GM12865 (cell line): ENCODE results near the gene RAP1B.
"Not testable (repeated sequence)": the region's sequence is repeated elsewhere in the genome, so short reads cannot be mapped to it uniquely, and the experiment has no call there.

Experiments
- DNase-seq: peaks from one replicate; pipeline ENCODE4 v3.0.0; 2010; ENCODE audit warnings: low read depth
- H3K4me3 ChIP-seq: 2 replicates; pipeline ENCODE4 v1.5.1; 2011; ENCODE audit warnings: mild to moderate bottlenecking, low read depth, low read length, control low read depth
- TF ChIP-seq, protein P1 (sequence below): IDR thresholded peaks from 2 replicates; pipeline ENCODE4 v1.5.1; 2011; ENCODE audit warnings: low read length, control low read depth, low read depth, inconsistent platforms; ENCODE audit not compliant: insufficient read depth; ENCODE audit errors: missing control alignments

Gene RAP1B

DNA sequence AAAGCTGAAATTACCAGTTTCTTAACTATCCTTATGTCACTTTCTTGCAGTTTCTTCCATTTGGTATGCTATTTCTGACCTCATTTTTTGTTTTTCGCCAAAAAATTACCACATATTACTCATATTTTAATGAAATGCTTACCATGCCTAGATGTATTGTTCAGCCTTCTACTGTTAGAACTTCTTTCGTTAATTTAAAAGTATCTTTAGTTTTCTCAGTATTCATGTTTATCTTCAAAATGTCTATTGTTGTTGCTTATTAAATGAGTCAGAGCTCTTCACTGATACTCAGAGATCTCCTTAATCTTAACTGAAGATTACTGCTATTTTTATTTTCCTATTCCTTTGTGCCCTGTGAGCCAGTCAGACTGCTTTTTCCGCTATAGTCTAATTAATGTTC lies 20.5 kb downstream of the RAP1B start:
- TF ChIP-seq, protein P1, sequence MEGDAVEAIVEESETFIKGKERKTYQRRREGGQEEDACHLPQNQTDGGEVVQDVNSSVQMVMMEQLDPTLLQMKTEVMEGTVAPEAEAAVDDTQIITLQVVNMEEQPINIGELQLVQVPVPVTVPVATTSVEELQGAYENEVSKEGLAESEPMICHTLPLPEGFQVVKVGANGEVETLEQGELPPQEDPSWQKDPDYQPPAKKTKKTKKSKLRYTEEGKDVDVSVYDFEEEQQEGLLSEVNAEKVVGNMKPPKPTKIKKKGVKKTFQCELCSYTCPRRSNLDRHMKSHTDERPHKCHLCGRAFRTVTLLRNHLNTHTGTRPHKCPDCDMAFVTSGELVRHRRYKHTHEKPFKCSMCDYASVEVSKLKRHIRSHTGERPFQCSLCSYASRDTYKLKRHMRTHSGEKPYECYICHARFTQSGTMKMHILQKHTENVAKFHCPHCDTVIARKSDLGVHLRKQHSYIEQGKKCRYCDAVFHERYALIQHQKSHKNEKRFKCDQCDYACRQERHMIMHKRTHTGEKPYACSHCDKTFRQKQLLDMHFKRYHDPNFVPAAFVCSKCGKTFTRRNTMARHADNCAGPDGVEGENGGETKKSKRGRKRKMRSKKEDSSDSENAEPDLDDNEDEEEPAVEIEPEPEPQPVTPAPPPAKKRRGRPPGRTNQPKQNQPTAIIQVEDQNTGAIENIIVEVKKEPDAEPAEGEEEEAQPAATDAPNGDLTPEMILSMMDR, result no peak
- no peak for DNase-seq
- no peak overlapping the region for H3K4me3 ChIP-seq

DNA sequence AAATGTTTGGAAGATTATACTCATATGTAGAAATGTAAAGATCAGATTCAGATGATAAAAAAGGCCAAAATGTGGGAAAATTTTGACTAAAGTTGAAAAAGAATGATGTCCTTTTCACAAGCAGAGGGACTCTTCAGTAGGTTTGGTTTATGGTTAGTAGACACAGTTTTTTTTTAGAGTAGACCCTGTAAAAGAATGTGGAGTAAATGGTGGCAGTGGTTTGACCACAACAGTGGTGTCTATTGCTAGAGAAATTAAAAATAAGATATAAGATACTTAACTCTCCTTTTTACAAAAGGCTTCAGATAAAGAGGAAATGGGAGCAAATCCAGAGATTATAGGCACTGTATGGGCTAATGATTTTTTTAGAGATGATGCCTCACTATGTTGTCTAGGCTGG lies 21.8 kb downstream of the RAP1B start:
- H3K4me3 ChIP-seq, result no peak overlapping the region
- TF ChIP-seq, protein P1, result no peak
- DNase-seq, result no peak

DNA sequence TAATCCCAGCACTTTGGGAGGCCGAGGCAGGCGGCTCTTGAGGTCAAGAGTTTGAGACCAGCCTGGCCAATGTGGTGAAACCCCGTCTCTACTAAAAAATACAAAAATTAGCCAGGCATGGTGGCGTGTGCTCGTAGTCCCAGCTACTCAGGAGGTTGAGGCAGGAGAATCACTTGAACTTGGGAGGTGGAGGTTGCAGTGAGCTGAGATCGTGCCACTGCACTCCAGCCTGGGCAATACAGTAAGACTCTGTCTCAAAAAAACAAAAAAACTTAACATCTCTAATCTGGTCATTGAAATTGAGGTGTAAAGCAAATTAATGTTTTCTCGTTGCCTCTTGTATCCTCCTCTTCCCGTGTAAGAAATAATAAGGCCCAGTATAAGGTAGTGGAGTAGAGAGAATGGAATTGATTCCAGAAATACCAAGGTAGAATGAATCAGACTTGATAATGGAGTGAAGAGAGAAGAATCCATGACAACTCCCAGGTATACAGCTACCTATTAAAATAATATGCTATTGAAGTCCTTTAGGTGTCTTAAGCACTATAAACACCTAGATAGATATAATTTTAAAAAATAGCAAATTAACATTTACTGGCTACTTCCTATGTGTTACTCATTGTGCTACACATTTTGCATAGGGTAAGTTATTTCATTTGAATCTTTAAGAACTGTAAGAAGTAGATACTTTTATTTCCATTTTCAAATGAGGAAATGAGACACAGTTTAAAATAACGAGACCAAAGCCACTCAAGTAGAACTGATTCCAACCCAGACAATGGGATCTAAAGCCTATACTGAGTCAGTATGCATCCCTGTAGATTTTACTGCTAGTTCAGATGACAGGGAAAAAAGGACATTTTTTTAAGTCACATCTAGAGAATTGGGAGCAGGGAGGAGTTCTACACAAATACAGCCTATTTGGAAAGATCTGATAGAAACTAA lies 23.2 kb downstream of the RAP1B start:
- DNase-seq, result no peak
- H3K4me3 ChIP-seq, result no peak overlapping the region

DNA sequence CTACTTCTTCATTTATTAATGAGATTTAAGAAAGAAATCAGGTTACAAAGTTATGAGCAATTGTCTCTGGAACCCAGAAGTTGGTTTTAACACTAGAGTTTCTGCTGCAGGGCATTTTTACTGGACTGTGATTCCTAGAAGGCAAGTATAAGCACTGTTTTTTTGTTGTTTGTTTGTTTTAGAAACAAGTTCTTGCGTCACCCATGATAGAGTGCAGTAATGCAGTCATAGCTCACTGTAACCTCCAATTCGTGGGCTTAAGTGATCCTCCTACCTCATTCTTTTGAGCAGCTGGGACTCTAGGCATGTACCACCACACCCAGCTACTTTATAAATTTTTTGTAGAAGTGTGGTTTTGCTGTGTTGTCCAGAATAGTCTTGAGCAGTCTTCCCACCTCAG lies 25.6 kb downstream of the RAP1B start:
- TF ChIP-seq, protein P1, result no peak
- DNase-seq, result no peak
- no peak overlapping the region for H3K4me3 ChIP-seq

More for the DNA sequence above, 23.2 kb downstream of the RAP1B start:
- TF ChIP-seq, protein P1, result no peak

DNA sequence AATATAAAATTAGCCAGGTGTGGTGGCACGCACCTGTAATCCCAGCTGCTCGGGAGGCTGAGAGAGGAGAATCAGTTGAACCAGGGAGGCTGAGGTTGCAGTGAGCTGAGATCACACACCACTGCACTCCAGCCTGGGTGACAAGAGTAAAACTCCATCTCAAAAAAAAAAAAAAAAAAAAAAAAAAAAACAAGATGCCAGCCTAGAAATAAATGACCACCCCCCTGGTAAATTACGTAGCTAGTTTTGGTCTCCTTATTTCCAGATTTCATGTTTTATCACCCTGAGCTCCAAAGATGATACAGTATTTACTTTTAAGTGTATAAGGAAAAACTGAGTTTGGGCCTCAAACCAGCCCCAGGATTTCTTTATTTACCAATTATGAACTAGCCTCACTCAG lies 26.7 kb downstream of the RAP1B start:
- not testable (repeated sequence) for H3K4me3 ChIP-seq, DNase-seq

DNA sequence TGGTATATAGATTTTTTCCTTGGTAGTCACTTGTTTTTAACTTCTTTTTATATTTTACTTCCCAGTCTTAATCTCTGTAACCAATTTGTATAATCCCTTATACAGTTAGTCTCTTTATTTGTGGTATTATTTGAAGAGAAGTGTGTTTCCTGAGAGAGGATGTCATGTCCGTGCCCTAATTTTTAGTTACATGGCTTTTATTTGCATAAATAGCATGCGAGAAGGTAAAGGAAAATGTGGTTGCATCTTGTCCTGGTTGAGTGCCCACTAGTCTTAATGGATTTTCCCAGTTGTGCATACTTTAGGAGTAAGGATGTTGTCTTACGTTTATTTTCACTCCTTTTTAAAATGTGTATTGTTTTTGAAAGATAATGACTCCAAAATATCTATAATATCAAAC lies 27.5 kb downstream of the RAP1B start:
- no peak overlapping the region for H3K4me3 ChIP-seq
- TF ChIP-seq, protein P1, result no peak

DNA sequence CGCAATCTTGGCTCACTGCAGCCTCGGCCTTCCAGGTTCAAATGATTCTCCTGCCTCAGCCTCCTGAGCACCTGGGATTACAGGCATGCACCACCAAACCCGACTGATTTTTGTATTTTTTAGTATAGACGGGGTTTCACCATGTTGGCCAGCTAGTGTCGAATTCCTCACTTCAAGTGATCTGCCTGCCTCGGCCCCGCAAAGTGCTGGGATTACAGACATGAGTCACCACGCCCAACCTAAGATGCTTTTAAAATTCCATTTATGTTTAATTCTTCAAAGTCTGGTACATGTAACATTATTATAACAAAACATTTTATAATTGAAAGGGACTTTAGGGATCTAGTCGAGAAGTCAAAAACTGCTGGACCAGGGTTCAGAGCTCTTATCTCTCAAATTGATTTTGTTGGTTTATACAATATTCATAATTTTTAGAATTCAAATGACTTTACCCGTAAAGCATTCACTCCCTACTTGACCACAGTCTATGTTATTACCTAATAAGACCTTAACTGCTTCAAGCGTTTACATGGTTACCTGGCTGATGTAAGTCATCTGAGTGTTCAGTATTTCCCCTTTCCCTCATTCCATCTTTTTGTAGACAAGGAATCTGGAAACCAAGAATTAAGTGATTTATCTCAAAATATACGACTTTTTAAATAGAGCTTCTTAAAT lies 28.2 kb downstream of the RAP1B start:
- H3K4me3 ChIP-seq, result no peak overlapping the region
- DNase-seq, result no peak
- TF ChIP-seq, protein P1, result no peak

More for the DNA sequence above, 27.5 kb downstream of the RAP1B start:
- no peak for DNase-seq
